Panc1 (cell line): ENCODE results near the gene NOX1.
"Not testable (repeated sequence)": the region's sequence is repeated elsewhere in the genome, so short reads cannot be mapped to it uniquely, and the experiment has no call there.

Experiments used
- CTCF ChIP-seq: fragments of 450-650 bp; IDR thresholded peaks from 2 replicates; pipeline ENCODE4 v1.5.1; 2017; ENCODE audit warnings: mild to moderate bottlenecking
- TCF7L2 ChIP-seq: IDR thresholded peaks from 2 replicates; pipeline ENCODE4 v1.6.1; 2011; ENCODE audit warnings: mild to moderate bottlenecking, low read depth, low read length, inconsistent platforms

- TF ChIP-seq TCF7L2, CTCF: not testable (repeated sequence)
Observed at GRCh38 chrX:100808265-100808664, 65.9 kb downstream of the NOX1 start.
